B cell (primary cell): ENCODE data around the gene SIGLEC6. TPM values are rescaled to one million over a fixed set of nuclear protein-coding genes. Genes with fewer than 3 reads are reported as not detected.

Experiments used
- ATAC-seq: fragments of 200-7000 bp; cut with Tn5 transposase; one replicate; pipeline ENCODE4 v1.10.0; 2021; ENCODE audit warnings: low read depth, mild to moderate bottlenecking, moderate number of reproducible peaks, moderate library complexity
- CTCF ChIA-PET: fragments of 350-600 bp; sonication (Branson Sonifier 250); formaldehyde crosslinking; loops from one replicate; lab custom pipeline; 2021; ENCODE audit warnings: antibody characterized with exemption, inconsistent platforms; lab: Charles Lee
- POLR2A ChIA-PET: fragments of 350-600 bp; sonication (Branson Sonifier 250); formaldehyde crosslinking; loops from one replicate; lab custom pipeline; 2021; ENCODE audit warnings: antibody characterized with exemption; lab: Charles Lee
- DNase-seq: peaks from one replicate; pipeline ENCODE4 v3.0.0; 2013
- H2AFZ ChIP-seq: 2 replicates; pipeline ENCODE4 v1.6.1; 2012; ENCODE audit warnings: mild to moderate bottlenecking, low read depth, low read length; ENCODE audit not compliant: insufficient read depth, poor library complexity, severe bottlenecking
- H3K27ac ChIP-seq, 2 donors: 1 replicate in 1 of 2; 2 replicates in 1 of 2; pipeline ENCODE4 v1.5.1; 2012 to 2013; ENCODE audit warnings: low read length in 2 of 2, mild to moderate bottlenecking in 2 of 2, moderate library complexity in 1 of 2
- H3K27me3 ChIP-seq, 4 experiments: fragments of 200-600 bp in 1 of 4; sonication (generic) in 1 of 4; replicated peaks in 1 of 4; 1 replicate in 2 of 4; 2 replicates in 2 of 4; pipeline versions ENCODE4 v1.6.1 to v1.7.0; 2013 to 2016; ENCODE audit warnings: low read length in 3 of 4, mild to moderate bottlenecking in 2 of 4, mixed read lengths in 1 of 4, moderate library complexity in 1 of 4; ENCODE audit not compliant: insufficient read depth in 4 of 4, control insufficient read depth in 3 of 4; ENCODE audit errors: control extremely low read depth in 1 of 4
- H3K36me3 ChIP-seq, 2 experiments: replicated peaks in 1 of 2; 1 replicate in 1 of 2; 2 replicates in 1 of 2; pipeline versions ENCODE4 v1.6.1 to v1.7.1; 2013; ENCODE audit warnings: low read length in 1 of 2; ENCODE audit not compliant: insufficient read depth in 2 of 2, control insufficient read depth in 1 of 2; ENCODE audit errors: control extremely low read depth in 1 of 2, extremely low read depth in 1 of 2
- H3K4me1 ChIP-seq, 2 donors: fragments of 200-600 bp in 1 of 2; sonication (generic) in 1 of 2; 1 replicate in 1 of 2; 2 replicates in 1 of 2; pipeline versions ENCODE4 v1.5.1 to v1.6.1; 2013 to 2017; ENCODE audit warnings: low read length in 2 of 2; ENCODE audit not compliant: control insufficient read depth in 2 of 2, insufficient read depth in 2 of 2
- H3K4me2 ChIP-seq: replicated peaks from 2 replicates; pipeline ENCODE3; 2012; ENCODE audit warnings: mild to moderate bottlenecking, low read depth, low read length; ENCODE audit not compliant: poor library complexity, severe bottlenecking
- H3K4me3 ChIP-seq, 5 experiments: fragments of 200-600 bp in 1 of 5; sonication (generic) in 1 of 5; 1 replicate in 3 of 5; 2 replicates in 2 of 5; pipeline versions ENCODE4 v1.5.1 to v1.7.0; 2011 to 2016; ENCODE audit warnings: low read length in 4 of 5, mild to moderate bottlenecking in 4 of 5, low read depth in 2 of 5, control low read depth in 1 of 5, moderate library complexity in 1 of 5; ENCODE audit not compliant: insufficient read depth in 1 of 5; ENCODE audit errors: control extremely low read depth in 1 of 5, extremely low read depth in 1 of 5
- H3K79me2 ChIP-seq: fragments of 200-600 bp; sonication (generic); one replicate; pipeline ENCODE4 v1.6.0; 2016; ENCODE audit warnings: low read length; ENCODE audit not compliant: control insufficient read depth, insufficient read depth
- H3K9ac ChIP-seq: fragments of 200-600 bp; sonication (generic); 2 replicates; pipeline ENCODE4 v1.6.1; 2017; ENCODE audit warnings: mild to moderate bottlenecking, low read length, moderate library complexity
- H3K9me3 ChIP-seq, 3 donors: one replicate each; pipeline versions ENCODE4 v1.6.1 to v1.7.1; 2013; ENCODE audit warnings: low read length in 2 of 3; ENCODE audit not compliant: control insufficient read depth in 2 of 3, insufficient read depth in 1 of 3; ENCODE audit errors: control extremely low read depth in 1 of 3
- H4K20me1 ChIP-seq: 2 replicates; pipeline ENCODE4 v1.6.0; 2012; ENCODE audit warnings: mild to moderate bottlenecking, low read length; ENCODE audit not compliant: insufficient read depth, control insufficient read depth, poor library complexity, severe bottlenecking
- H3K27ac Mint-ChIP-seq: one replicate; pipeline ENCODE4 v1.8.0; 2021; ENCODE audit warnings: mixed read lengths
- H3K27me3 Mint-ChIP-seq: one replicate; pipeline ENCODE4 v1.8.0; 2021; ENCODE audit warnings: mixed read lengths
- H3K4me1 Mint-ChIP-seq: one replicate; pipeline ENCODE4 v1.8.0; 2021; ENCODE audit warnings: mixed read lengths
- H3K4me3 Mint-ChIP-seq: one replicate; pipeline ENCODE4 v1.8.0; 2021; ENCODE audit warnings: mixed read lengths
- H3K9me3 Mint-ChIP-seq: one replicate; pipeline ENCODE4 v1.8.0; 2022; ENCODE audit warnings: mixed read lengths; ENCODE audit not compliant: insufficient read depth
- EZH2 ChIP-seq: IDR thresholded peaks from 2 replicates; pipeline ENCODE4 v1.6.1; 2012; ENCODE audit warnings: borderline replicate concordance, low read depth, mild to moderate bottlenecking, moderate library complexity, low read length; ENCODE audit not compliant: insufficient read depth, poor library complexity, severe bottlenecking
- WGBS: methylation state at CpG from one replicate; pipeline ENCODE4 v1.1.5; 2013; ENCODE audit warnings: missing lambda C conversion rate; ENCODE audit not compliant: insufficient coverage; 5-methylcytosine and 5-hydroxymethylcytosine counted together
- intact Hi-C: fragments of 100-400 bp; cut with micrococcal nuclease; formaldehyde crosslinking; loops from one replicate; pipeline ENCODE4 v1.10.0; 2022
- polyA plus RNA-seq: library from polyadenylated mRNA; depleted of rRNA; stranded (reverse); fragments of >200 nt; gene quantifications from 2 replicates; pipeline ENCODE4 v1.2.3, GENCODE V29; 2012
- total RNA-seq, 2 donors: library from RNA; stranded (reverse); fragments of 120-200 nt in 1 of 2; gene quantifications; 1 replicate in 1 of 2; 2 replicates in 1 of 2; pipeline versions ENCODE4 v1.2.3 to v1.2.4, GENCODE V29; 2013 to 2022
- TF ChIP-seq, protein P1 (sequence below): fragments of 200-600 bp; IDR thresholded peaks from one replicate; pipeline ENCODE4 v1.8.0; 2022; ENCODE audit warnings: antibody characterized with exemption, mild to moderate bottlenecking

Gene SIGLEC6
- total and polyA plus RNA-seq, 2 donors (not counting 1 experiment from before 2014, with no cell fraction given), result 21.2 to 35.4 TPM

GRCh38 chr19:51550848-51551672 is 19.6 kb upstream of the SIGLEC6 start:
- Histone ChIP-seq H3K4me2 (peak overlapping the region; percentile 79), H3K4me1 (peaks cover 64 to 82% of the 10 kb centered on the region in 2 donors), H3K36me3 (peaks cover 0 to 11% of the 10 kb centered on the region in 2 experiments), H3K79me2 (peaks cover 63% of the 10 kb centered on the region), H3K27ac (peak overlapping the region; percentile 56 to 77), H3K9me3 (peaks cover 0 to 5% (median 2%) of the 10 kb centered on the region in 3 donors), H3K27me3 (no peaks in the 10 kb centered on the region), H3K9ac (peak overlapping the region; percentile 76), H4K20me1 (peaks cover under 1% of the 10 kb centered on the region), H3K4me3 (peak overlapping the region; percentile 55 to 87 (median 72)), H2AFZ (peak overlapping the region; percentile 34)
- ChIA-PET POLR2A (interaction anchor here (0.5 to 1.9 kb wide), 4 partner anchors 19 to 1621 kb away, joined by 3 to 8 read pairs (median 3); partner anchors contain the start of genes SIGLEC10 and SIGLEC6), CTCF (interaction anchor here (0.7 to 8.0 kb wide), 11 partner anchors 14 to 110 kb away, joined by 3 to 41 read pairs (median 6); partner anchors contain the start of gene SIGLEC6)
- TF ChIP-seq, protein P1, sequence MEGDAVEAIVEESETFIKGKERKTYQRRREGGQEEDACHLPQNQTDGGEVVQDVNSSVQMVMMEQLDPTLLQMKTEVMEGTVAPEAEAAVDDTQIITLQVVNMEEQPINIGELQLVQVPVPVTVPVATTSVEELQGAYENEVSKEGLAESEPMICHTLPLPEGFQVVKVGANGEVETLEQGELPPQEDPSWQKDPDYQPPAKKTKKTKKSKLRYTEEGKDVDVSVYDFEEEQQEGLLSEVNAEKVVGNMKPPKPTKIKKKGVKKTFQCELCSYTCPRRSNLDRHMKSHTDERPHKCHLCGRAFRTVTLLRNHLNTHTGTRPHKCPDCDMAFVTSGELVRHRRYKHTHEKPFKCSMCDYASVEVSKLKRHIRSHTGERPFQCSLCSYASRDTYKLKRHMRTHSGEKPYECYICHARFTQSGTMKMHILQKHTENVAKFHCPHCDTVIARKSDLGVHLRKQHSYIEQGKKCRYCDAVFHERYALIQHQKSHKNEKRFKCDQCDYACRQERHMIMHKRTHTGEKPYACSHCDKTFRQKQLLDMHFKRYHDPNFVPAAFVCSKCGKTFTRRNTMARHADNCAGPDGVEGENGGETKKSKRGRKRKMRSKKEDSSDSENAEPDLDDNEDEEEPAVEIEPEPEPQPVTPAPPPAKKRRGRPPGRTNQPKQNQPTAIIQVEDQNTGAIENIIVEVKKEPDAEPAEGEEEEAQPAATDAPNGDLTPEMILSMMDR, result no peak
- TF ChIP-seq EZH2, result no peak
- H3K9me3 Mint-ChIP-seq, result no peaks in the 10 kb centered on the region
- peak; percentile 61 for ATAC-seq
- peak overlapping the region; percentile 95 for H3K4me3 Mint-ChIP-seq
- no peaks in the 10 kb centered on the region for H3K27me3 Mint-ChIP-seq
- intact Hi-C loops, result loop anchor here (10.0 kb wide), 1 partner anchor 136 kb away; the partner anchor contains the start of gene SIGLEC10
- WGBS, result 34% methylated on average over 17 of the region's 20 CpGs
- DNase-seq, result peak; percentile 53
- peak overlapping the region; percentile 96 for H3K27ac Mint-ChIP-seq
- peaks cover 89% of the 10 kb centered on the region for H3K4me1 Mint-ChIP-seq
